Kidney (tissue), 14 donors: Measurements from ENCODE around the gene NCOA1. TPM values are rescaled to one million over a fixed set of nuclear protein-coding genes. Genes with fewer than 3 reads are reported as not detected.
"Not testable (repeated sequence)": the region's sequence is repeated elsewhere in the genome, so short reads cannot be mapped to it uniquely, and the experiment has no call there.

Experiments used
- DNase-seq, 5 donors: peaks; one replicate each; pipeline ENCODE4 v3.0.0-alpha.2; 2013 to 2020
- FAIRE-seq: peaks from 2 replicates; lab custom pipeline; 2012; peaks lifted over from hg19 to GRCh38; lab: Jason Lieb, UNC
- H3K27ac ChIP-seq, 2 donors: one replicate each; pipeline ENCODE4 v1.7.0; 2013; ENCODE audit warnings: low read depth in 2 of 2, low read length in 2 of 2, inconsistent platforms in 1 of 2
- H3K27me3 ChIP-seq: one replicate; pipeline ENCODE4 v1.7.1; 2013; ENCODE audit warnings: low read length, inconsistent platforms; ENCODE audit not compliant: control insufficient read depth, insufficient read depth
- H3K36me3 ChIP-seq, 3 donors: one replicate each; pipeline versions ENCODE4 v1.7.0 to v1.7.1; 2013; ENCODE audit warnings: low read length in 3 of 3, control low read depth in 1 of 3, inconsistent platforms in 1 of 3; ENCODE audit not compliant: insufficient read depth in 3 of 3, control insufficient read depth in 2 of 3
- H3K4me1 ChIP-seq, 3 donors: one replicate each; pipeline versions ENCODE4 v1.7.0 to v1.7.1; 2013; ENCODE audit warnings: low read length in 3 of 3, inconsistent platforms in 1 of 3, low read depth in 1 of 3; ENCODE audit not compliant: control insufficient read depth in 2 of 3, insufficient read depth in 2 of 3
- H3K4me3 ChIP-seq, 3 donors: one replicate each; pipeline versions ENCODE4 v1.7.0 to v1.8.1; 2013; ENCODE audit warnings: low read length in 3 of 3, control low read depth in 1 of 3, inconsistent platforms in 1 of 3
- H3K9ac ChIP-seq, 3 donors: one replicate each; pipeline versions ENCODE4 v1.7.0 to v1.7.1; 2013; ENCODE audit warnings: low read length in 3 of 3, control low read depth in 1 of 3, inconsistent platforms in 1 of 3
- H3K9me3 ChIP-seq, 3 donors: one replicate each; pipeline versions ENCODE4 v1.7.0 to v1.7.1; 2013; ENCODE audit warnings: low read length in 3 of 3, control low read depth in 1 of 3, inconsistent platforms in 1 of 3; ENCODE audit not compliant: control insufficient read depth in 2 of 3, insufficient read depth in 1 of 3
- intact Hi-C: fragments of 100-400 bp; cut with DNase I; formaldehyde crosslinking; loops from one replicate; pipeline ENCODE4 v1.11.1; 2022
- polyA plus RNA-seq: library from polyadenylated mRNA; stranded (reverse); fragments of 350-450 nt; fragmentation: Illumina TruSeq; extraction: RNeasy Lipid Tissue Mini Kit (QIAGEN cat#74804); gene quantifications from one replicate; pipeline ENCODE4 v1.2.3, GENCODE V29; 2014; ENCODE audit warnings: low read depth, low replicate concordance; ENCODE audit not compliant: insufficient read depth
- total RNA-seq: library from RNA; stranded (reverse); fragmentation: NEBNext Ultra II Directional; extraction: Animal tissue kit (Norgen Biotek cat#: 25700); gene quantifications from one replicate; pipeline ENCODE4 v1.2.1, GENCODE V29; 2021
- TF ChIP-seq, protein P1 (sequence below): IDR thresholded peaks from 3 replicates; pipeline ENCODE4 v1.5.1; 2012; ENCODE audit warnings: mild to moderate bottlenecking, moderate library complexity, borderline replicate concordance; ENCODE audit not compliant: insufficient read depth; ENCODE audit errors: extremely low read depth
- donor health status: control.
- donor health status: control.
- donor health status: control.
- donor health status: control.
- donor health status: control.
- donor health status: DM: yes; HTN: yes; CAD: no.
- donor health status: Normal renal cell carcinoma (clear cell type).

The NCOA1 gene
- total and polyA plus RNA-seq, 2 donors from 2014 or later, result 11.6 to 41.5 TPM

DNA sequence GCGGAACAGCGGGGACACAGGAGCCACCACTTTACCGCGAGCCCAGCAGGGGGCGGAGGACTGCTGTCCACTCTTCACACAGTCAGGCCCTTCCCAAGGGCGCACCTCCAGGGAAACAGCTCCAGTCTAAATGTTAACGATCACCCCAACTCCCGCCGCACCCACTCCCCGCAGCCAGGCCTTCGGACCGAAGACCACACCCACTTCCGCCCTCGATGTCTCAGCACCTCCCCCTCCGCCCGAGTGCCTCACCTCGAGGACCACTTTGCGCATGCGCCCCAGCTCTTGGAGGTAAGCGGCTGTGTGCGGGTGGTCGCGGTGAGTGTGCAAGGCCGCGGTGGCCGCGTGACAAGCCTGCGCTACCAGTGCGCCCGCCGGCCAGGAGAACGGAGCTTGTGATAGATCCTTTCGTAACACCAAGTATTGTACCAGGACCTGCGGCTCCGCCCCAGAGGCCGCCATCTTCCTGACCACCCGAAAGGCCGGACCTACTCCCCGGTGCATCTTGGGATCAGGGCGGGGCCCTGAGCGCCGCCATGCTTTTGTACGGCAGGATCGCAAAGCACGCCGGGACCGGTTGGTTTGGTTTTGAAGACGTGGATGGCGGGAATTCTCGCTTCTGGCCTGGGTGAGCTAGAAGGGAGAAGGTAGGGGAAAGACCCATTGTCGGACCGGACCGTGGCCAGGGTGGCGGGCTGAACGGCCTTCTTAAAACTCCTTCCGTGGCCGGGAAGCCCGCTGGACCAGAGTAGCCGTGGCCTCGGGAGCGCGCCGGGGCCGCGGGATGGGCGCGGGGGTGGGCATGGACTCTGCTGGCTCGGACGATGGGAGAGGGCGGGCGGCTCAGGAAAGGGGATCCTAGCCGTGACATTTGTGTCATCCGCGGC lies 302.1 kb downstream of the NCOA1 start, which contains the start of the genes CENPO and PTRHD1:
CENPO (plus strand) TSS at position 552 of the 887 bp plus-strand sequence. CDS start 495 bp downstream, outside the sequence.
PTRHD1 (minus strand) TSS at position 518 of the 887 bp plus-strand sequence; CDS start at position 504, 14 bp downstream.
- H3K27ac ChIP-seq, result peak within 1 kb of the TSS; percentile 100
- H3K27me3 ChIP-seq, result no peaks in the 10 kb centered on the region
- no peaks in the 10 kb centered on the region for H3K9me3 ChIP-seq
- peak; percentile 97 to 99 (median 99) for DNase-seq
- FAIRE-seq, result no peak
- TF ChIP-seq, protein P1, sequence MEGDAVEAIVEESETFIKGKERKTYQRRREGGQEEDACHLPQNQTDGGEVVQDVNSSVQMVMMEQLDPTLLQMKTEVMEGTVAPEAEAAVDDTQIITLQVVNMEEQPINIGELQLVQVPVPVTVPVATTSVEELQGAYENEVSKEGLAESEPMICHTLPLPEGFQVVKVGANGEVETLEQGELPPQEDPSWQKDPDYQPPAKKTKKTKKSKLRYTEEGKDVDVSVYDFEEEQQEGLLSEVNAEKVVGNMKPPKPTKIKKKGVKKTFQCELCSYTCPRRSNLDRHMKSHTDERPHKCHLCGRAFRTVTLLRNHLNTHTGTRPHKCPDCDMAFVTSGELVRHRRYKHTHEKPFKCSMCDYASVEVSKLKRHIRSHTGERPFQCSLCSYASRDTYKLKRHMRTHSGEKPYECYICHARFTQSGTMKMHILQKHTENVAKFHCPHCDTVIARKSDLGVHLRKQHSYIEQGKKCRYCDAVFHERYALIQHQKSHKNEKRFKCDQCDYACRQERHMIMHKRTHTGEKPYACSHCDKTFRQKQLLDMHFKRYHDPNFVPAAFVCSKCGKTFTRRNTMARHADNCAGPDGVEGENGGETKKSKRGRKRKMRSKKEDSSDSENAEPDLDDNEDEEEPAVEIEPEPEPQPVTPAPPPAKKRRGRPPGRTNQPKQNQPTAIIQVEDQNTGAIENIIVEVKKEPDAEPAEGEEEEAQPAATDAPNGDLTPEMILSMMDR, result peak; percentile 53
- H3K9ac ChIP-seq, result peak within 1 kb of the TSS; percentile 82 to 93 (median 88)
- intact Hi-C loops, result no loop called here
- peaks cover 0 to 3% (median 3%) of the 10 kb centered on the region in 3 donors for H3K36me3 ChIP-seq
- H3K4me3 ChIP-seq, result peak within 1 kb of the TSS; percentile 87 to 95 (median 91)
- peaks cover 0 to 9% (median 0%) of the 10 kb centered on the region in 3 donors for H3K4me1 ChIP-seq

DNA sequence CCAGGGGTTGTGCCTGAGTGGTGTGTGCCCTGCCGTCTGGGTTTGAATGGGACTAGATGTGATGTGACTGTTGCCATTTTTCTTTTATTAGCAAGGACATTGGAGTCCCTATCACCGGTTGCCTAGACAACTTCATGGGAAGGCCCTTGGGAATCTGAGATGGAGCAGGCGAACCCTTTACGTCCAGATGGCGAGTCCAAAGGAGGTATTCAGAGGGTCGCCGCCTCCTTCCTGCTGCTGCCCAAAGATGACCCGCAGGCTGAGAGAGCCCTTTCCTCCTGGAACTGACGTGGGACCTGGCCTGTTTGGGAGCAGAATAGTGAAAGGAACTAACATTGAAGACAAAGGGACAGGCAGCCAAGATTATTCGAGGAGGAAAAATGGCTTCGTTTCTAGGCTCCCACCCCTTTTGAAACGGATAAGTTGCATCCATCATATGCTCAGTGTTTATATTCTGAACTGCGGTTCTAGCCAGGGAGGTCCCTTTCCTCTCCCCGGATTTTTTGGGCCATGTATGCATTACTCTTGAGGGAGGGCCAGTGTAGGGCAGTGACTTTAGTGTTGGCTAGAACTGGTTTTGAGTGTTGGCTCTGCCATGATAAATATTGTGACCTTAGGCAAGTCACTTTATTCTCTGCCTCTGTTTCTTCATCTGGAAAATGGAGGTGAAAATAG lies 302.8 kb downstream of the NCOA1 start:
- DNase-seq, result peak in 3 of 5 donors; percentile 46 to 65 (median 61)
- Histone ChIP-seq H3K9ac (peak overlapping the region; percentile 82 to 93 (median 88)), H3K4me1 (peaks cover 0 to 9% (median 0%) of the 10 kb centered on the region in 3 donors), H3K27me3 (no peaks in the 10 kb centered on the region), H3K36me3 (peaks cover 0 to 3% (median 3%) of the 10 kb centered on the region in 3 donors), H3K4me3 (peak overlapping the region; percentile 87 to 95 (median 91)), H3K27ac (no peak overlapping the region), H3K9me3 (no peaks in the 10 kb centered on the region)
- TF ChIP-seq, protein P1, result no peak
- intact Hi-C loops, result no loop called here
- no peak for FAIRE-seq

- Histone ChIP-seq H3K27ac (no peak overlapping the region), H3K27me3 (no peaks in the 10 kb centered on the region), H3K9ac (no peak overlapping the region), H3K36me3 (no peaks in the 10 kb centered on the region), H3K4me1 (peaks cover 0 to 6% (median 0%) of the 10 kb centered on the region in 3 donors), H3K4me3 (no peak overlapping the region), H3K9me3 (no peaks in the 10 kb centered on the region)
- TF ChIP-seq, protein P1, result no peak
- no peak for DNase-seq
- FAIRE-seq, result no peak
- intact Hi-C loops, result no loop called here
Observed at GRCh38 chr2:24797644-24798043, 306.6 kb downstream of the NCOA1 start.

DNA sequence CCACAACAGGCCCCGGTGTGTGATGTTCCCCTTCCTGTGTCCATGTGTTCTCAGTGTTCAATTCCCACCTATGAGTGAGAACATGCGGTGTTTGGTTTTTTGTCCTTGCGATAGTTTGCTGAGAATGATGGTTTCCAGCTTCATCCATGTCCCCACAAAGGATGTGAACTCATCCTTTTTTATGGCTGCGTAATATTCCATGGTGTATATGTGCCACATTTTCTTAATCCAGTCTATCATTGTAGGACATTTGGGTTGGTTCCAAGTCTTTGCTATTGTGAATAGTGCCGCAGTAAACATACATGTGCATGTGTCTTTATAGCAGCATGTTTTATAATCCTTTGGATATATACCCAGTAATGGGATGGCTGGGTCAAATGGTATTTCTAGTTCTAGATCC lies 309.4 kb downstream of the NCOA1 start:
- intact Hi-C loops, H3K4me1 ChIP-seq, H3K4me3 ChIP-seq, H3K9ac ChIP-seq, H3K27me3 ChIP-seq, H3K36me3 ChIP-seq, H3K27ac ChIP-seq, H3K9me3 ChIP-seq, DNase-seq, FAIRE-seq: not testable (repeated sequence)

- intact Hi-C loops, H3K4me1 ChIP-seq, H3K4me3 ChIP-seq, H3K27ac ChIP-seq, FAIRE-seq, H3K9me3 ChIP-seq, H3K36me3 ChIP-seq, H3K9ac ChIP-seq, DNase-seq, H3K27me3 ChIP-seq: not testable (repeated sequence)
Observed at GRCh38 chr2:24805811-24806660, 315.0 kb downstream of the NCOA1 start.
